Transverse colon (tissue), 4 donors: ENCODE results near the gene COL13A1. TPM values are rescaled to one million over a fixed set of nuclear protein-coding genes. Genes with fewer than 3 reads are reported as not detected.

Experiments used
- DNase-seq: peaks from one replicate; pipeline ENCODE4 v3.0.0-alpha.2; 2019
- H3K27ac ChIP-seq, 4 donors: fragments of 200-600 bp; sonication (generic); 2 replicates each; pipeline ENCODE4 v1.5.1; 2016 to 2018; ENCODE audit warnings: inconsistent platforms in 4 of 4
- H3K27me3 ChIP-seq: fragments of 200-600 bp; sonication (generic); 2 replicates; pipeline ENCODE4 v1.5.1; 2017; ENCODE audit warnings: inconsistent platforms
- H3K36me3 ChIP-seq, 4 donors: fragments of 200-600 bp; sonication (generic); 2 replicates each; pipeline ENCODE4 v1.5.1; 2017 to 2019; ENCODE audit warnings: inconsistent platforms in 4 of 4
- H3K4me1 ChIP-seq, 4 donors: fragments of 200-600 bp; sonication (generic); 2 replicates each; pipeline ENCODE4 v1.5.1; 2017 to 2020; ENCODE audit warnings: inconsistent platforms in 4 of 4
- H3K4me3 ChIP-seq, 4 donors: fragments of 200-600 bp; sonication (generic); 1 replicate in 1 of 4; 2 replicates in 3 of 4; pipeline versions ENCODE4 v1.5.1 to v1.6.1; 2017 to 2019; ENCODE audit warnings: inconsistent platforms in 4 of 4
- H3K9me3 ChIP-seq, 2 donors: fragments of 200-600 bp; sonication (generic); 2 replicates each; pipeline ENCODE4 v1.5.1; 2017 to 2019; ENCODE audit warnings: inconsistent platforms in 2 of 2
- CTCF ChIP-seq, 5 experiments: fragments of 200-600 bp in 3 of 5; fragments of 450-650 bp in 2 of 5; sonication (generic) in 3 of 5; IDR thresholded peaks; 1 replicate in 2 of 5; 2 replicates in 3 of 5; pipeline ENCODE4 v1.5.1; 2016 to 2017; ENCODE audit warnings: antibody characterized with exemption in 5 of 5, inconsistent platforms in 3 of 5, mild to moderate bottlenecking in 2 of 5, moderate library complexity in 1 of 5
- EP300 ChIP-seq: sonication (generic); formaldehyde crosslinking; IDR thresholded peaks from one replicate; pipeline ENCODE4 v1.6.1; 2017; ENCODE audit warnings: antibody characterized with exemption, low read depth
- POLR2A ChIP-seq: fragments of 450-650 bp; IDR thresholded peaks from one replicate; pipeline ENCODE4 v1.6.1; 2016; ENCODE audit warnings: antibody characterized with exemption, mild to moderate bottlenecking, moderate library complexity
- POLR2AphosphoS5 ChIP-seq, 3 donors: sonication (generic); formaldehyde crosslinking; IDR thresholded peaks; one replicate each; pipeline ENCODE4 v1.6.1; 2016; ENCODE audit warnings: antibody characterized with exemption in 3 of 3
- WGBS, 2 donors: methylation state at CpG; one replicate each; pipeline ENCODE4 v1.1.5; 2018; ENCODE audit warnings: low coverage in 1 of 2; 5-methylcytosine and 5-hydroxymethylcytosine counted together
- in situ Hi-C, 4 donors: fragments of 200-750 bp; cut with MboI; loops; one replicate each; pipeline versions ENCODE4 v1.15.0 to v1.15.1; 2017; ENCODE audit warnings: low sequenced_read_pairs in 3 of 4, low pct_ligation_motif_present in 1 of 4, low pct_unique_long_range_greater_than_20kb in 1 of 4
- intact Hi-C: fragments of 100-400 bp; cut with DNase I; formaldehyde crosslinking; loops from one replicate; pipeline ENCODE4 v1.15.1; 2023; ENCODE audit warnings: low total_unique reads
- total RNA-seq, 4 donors: library from RNA; depleted of rRNA; stranded (reverse); fragments of >200 nt; gene quantifications; one replicate each; pipeline ENCODE4 v1.1.0, GENCODE V29; 2016

The COL13A1 gene
- total RNA-seq, 4 donors from 2014 or later, result 0.68 to 8.2 (median 2.1) TPM

GRCh38 chr10:69813632-69814031 is 11.9 kb downstream of the COL13A1 start:
- 70% methylated on average over 4 of the region's 4 CpGs; no CpG with 5 or more reads in 1 of the 2 donors for WGBS, 2 donors
- intact Hi-C loops (no loop called here), in situ Hi-C loops (no loop called here)
- Histone ChIP-seq H3K36me3 (no peaks in the 10 kb centered on the region), H3K4me3 (no peak overlapping the region), H3K27ac (no peak overlapping the region), H3K27me3 (no peaks in the 10 kb centered on the region), H3K4me1 (no peaks in the 10 kb centered on the region), H3K9me3 (no peaks in the 10 kb centered on the region)
- no peak for DNase-seq
- TF ChIP-seq EP300, result no peak
- no peak for TF ChIP-seq POLR2A
- no peak for TF ChIP-seq POLR2AphosphoS5 (IDR thresholded peaks at IDR 0.05)
- no peak for TF ChIP-seq CTCF (IDR thresholded peaks at IDR 0.05)

- TF ChIP-seq EP300 (no peak), POLR2AphosphoS5 (IDR thresholded peaks at IDR 0.05) (no peak), CTCF (IDR thresholded peaks at IDR 0.05) (no peak), POLR2A (no peak)
- no peak for DNase-seq
- 67 to 90% methylated on average over 1 to 2 of the region's 2 CpGs for WGBS, 2 donors
- intact Hi-C loops, result no loop called here
- no peaks in the 10 kb centered on the region for H3K27me3 ChIP-seq
- H3K9me3 ChIP-seq, result no peaks in the 10 kb centered on the region
- no peaks in the 10 kb centered on the region for H3K4me1 ChIP-seq
- no peaks in the 10 kb centered on the region for H3K36me3 ChIP-seq
- no peak overlapping the region for H3K27ac ChIP-seq
- no peak overlapping the region for H3K4me3 ChIP-seq
- in situ Hi-C loops, result no loop called here
Measured at GRCh38 chr10:69814251-69814650, 12.5 kb downstream of the COL13A1 start.

GRCh38 chr10:69815104-69815503 is 13.4 kb downstream of the COL13A1 start:
- in situ Hi-C loops, result no loop called here
- Histone ChIP-seq H3K36me3 (no peaks in the 10 kb centered on the region), H3K9me3 (no peaks in the 10 kb centered on the region), H3K4me1 (no peaks in the 10 kb centered on the region), H3K27me3 (no peaks in the 10 kb centered on the region), H3K27ac (no peak overlapping the region), H3K4me3 (no peak overlapping the region)
- 73% methylated on average over 6 of the region's 6 CpGs; no CpG with 5 or more reads in 1 of the 2 donors for WGBS, 2 donors
- TF ChIP-seq CTCF (IDR thresholded peaks at IDR 0.05), result no peak
- no peak for TF ChIP-seq POLR2AphosphoS5 (IDR thresholded peaks at IDR 0.05)
- intact Hi-C loops, result no loop called here
- no peak for DNase-seq

- WGBS, 2 donors, result 40 to 65% methylated on average over 3 to 5 of the region's 5 CpGs
- in situ Hi-C loops, result no loop called here
Measured at GRCh38 chr10:69816521-69816920, 14.8 kb downstream of the COL13A1 start.

More at GRCh38 chr10:69816521-69816920, 14.8 kb downstream of the COL13A1 start:
- intact Hi-C loops, result no loop called here
- no peak for TF ChIP-seq EP300
- no peak for TF ChIP-seq CTCF (IDR thresholded peaks at IDR 0.05)
- TF ChIP-seq POLR2AphosphoS5 (IDR thresholded peaks at IDR 0.05), result no peak
- TF ChIP-seq POLR2A, result no peak
- Histone ChIP-seq H3K36me3 (no peaks in the 10 kb centered on the region), H3K9me3 (no peaks in the 10 kb centered on the region), H3K4me1 (no peaks in the 10 kb centered on the region), H3K27ac (no peak overlapping the region), H3K4me3 (no peak overlapping the region), H3K27me3 (no peaks in the 10 kb centered on the region)
- DNase-seq, result no peak
